Measurements from ENCODE around the gene PIGU.

GRCh38 chr20:34643928-34644327 lies 33.0 kb downstream of the PIGU start:
- TF ChIP-seq POLR2A (IDR thresholded peaks at IDR 0.05) (no peak), CTCF (IDR thresholded peaks at IDR 0.05) (no peak), EP300 (IDR thresholded peaks at IDR 0.05) (no peak), POLR2AphosphoS5 (IDR thresholded peaks at IDR 0.05) (no peak)
